H4 (cell line): ENCODE data around the gene NBAS. TPM values are rescaled to one million over a fixed set of nuclear protein-coding genes. Genes with fewer than 3 reads are reported as not detected.

Experiments
- DNase-seq: peaks from one replicate; pipeline ENCODE4 v3.0.0-alpha.2; 2015; ENCODE audit warnings: low spot score
- total RNA-seq: library from RNA; depleted of rRNA; stranded (reverse); fragments of >200 nt; shearing (Covaris generic); gene quantifications from 2 replicates; pipeline ENCODE4 v1.2.3, GENCODE V29; 2014; rRNA removed

Gene NBAS
- total RNA-seq, 1 experiment from 2014 or later, result 16.2 TPM

GRCh38 chr2:15136639-15137038, 424.5 kb downstream of the NBAS start:
- no peak for DNase-seq

GRCh38 chr2:15134957-15135356, 426.2 kb downstream of the NBAS start:
- DNase-seq, result no peak

- DNase-seq, result no peak
Measured at GRCh38 chr2:15133461-15133860, 427.7 kb downstream of the NBAS start.

- no peak for DNase-seq
Measured at GRCh38 chr2:15128846-15129245, 432.3 kb downstream of the NBAS start.

- no peak for DNase-seq
Measured at GRCh38 chr2:15127876-15128275, 433.3 kb downstream of the NBAS start.

GRCh38 chr2:15127301-15127700, 433.8 kb downstream of the NBAS start:
- DNase-seq, result no peak

GRCh38 chr2:15126373-15126772, 434.8 kb downstream of the NBAS start:
- DNase-seq, result no peak

- DNase-seq, result no peak
Measured at GRCh38 chr2:15122915-15123314, 438.2 kb downstream of the NBAS start.

GRCh38 chr2:15120631-15121030, 440.5 kb downstream of the NBAS start:
- no peak for DNase-seq

- no peak for DNase-seq
Measured at GRCh38 chr2:15119722-15120175, 441.4 kb downstream of the NBAS start.

- no peak for DNase-seq
Measured at GRCh38 chr2:15117409-15118050, 443.6 kb downstream of the NBAS start.

Other genes starting within 250 kb of the NBAS start
- gene DDX1, start 30.5 kb upstream of the NBAS start, total RNA-seq, result 46.2 and 53.1 TPM in 2 replicates